A549 (cell line): Measurements from ENCODE around the gene SHQ1.

Source experiments
- CEBPB ChIP-seq, 2 experiments: fragments of >200 bp in 1 of 2; sonication (Bioruptor Twin) in 1 of 2; formaldehyde crosslinking in 1 of 2; IDR thresholded peaks; 2 replicates each; pipeline ENCODE4 v1.6.1; 2012 to 2016
- CTCF ChIP-seq: fragments of >200 bp; sonication (Bioruptor Twin); formaldehyde crosslinking; IDR thresholded peaks from 3 replicates; pipeline ENCODE4 v1.5.1; 2016
- FOSL2 ChIP-seq, 2 experiments: fragments of 450-650 bp in 1 of 2; fragments of >200 bp in 1 of 2; sonication (Bioruptor Twin) in 1 of 2; formaldehyde crosslinking; IDR thresholded peaks; 2 replicates each; pipeline versions ENCODE4 v1.5.0 to v1.6.1; 2016 to 2020; ENCODE audit warnings: mild to moderate bottlenecking in 1 of 2, moderate library complexity in 1 of 2
- PBX3 ChIP-seq: IDR thresholded peaks from 2 replicates; pipeline ENCODE4 v1.6.1; 2012
- POLR2A ChIP-seq: IDR thresholded peaks from 2 replicates; pipeline ENCODE4 v1.6.1; 2012; ENCODE audit warnings: mild to moderate bottlenecking, low read length
- RAD21 ChIP-seq, 2 experiments: fragments of >200 bp in 1 of 2; sonication (Bioruptor Twin) in 1 of 2; formaldehyde crosslinking in 1 of 2; IDR thresholded peaks in 1 of 2; conservative IDR thresholded peaks in 1 of 2; 2 replicates in 1 of 2; 3 replicates in 1 of 2; pipeline ENCODE4 v1.6.1; 2012 to 2018; ENCODE audit warnings: inconsistent platforms in 1 of 2
- REST ChIP-seq: fragments of 200-600 bp; sonication (generic); IDR thresholded peaks from 2 replicates; pipeline ENCODE4 v1.6.1; 2016; ENCODE audit warnings: antibody characterized with exemption, mild to moderate bottlenecking, moderate library complexity
- TP53 ChIP-seq: fragments of 250-450 bp; sonication (Bioruptor Pico); IDR thresholded peaks from 2 replicates; pipeline ENCODE4 v1.5.0; 2021; ENCODE audit warnings: mild to moderate bottlenecking, moderate library complexity
- ZFP36 ChIP-seq: fragments of 450-650 bp; IDR thresholded peaks from 2 replicates; pipeline ENCODE4 v1.6.1; 2014; ENCODE audit warnings: borderline replicate concordance; ENCODE audit not compliant: partially characterized antibody

GRCh38 chr3:72727726-72728125, 120.5 kb downstream of the SHQ1 start:
- TF ChIP-seq TP53 (CRISPR knock-in tag) (no peak), REST (no peak), CEBPB (IDR thresholded peaks at IDR 0.05) (no peak), ZFP36 (no peak), RAD21 (conservative IDR thresholded peaks at IDR 0.05 in 1 of 2, IDR thresholded peaks at IDR 0.05 in 1 of 2) (no peak), CTCF (no peak), FOSL2 (IDR thresholded peaks at IDR 0.05) (no peak), FOSL2 (CRISPR knock-in tag; IDR thresholded peaks at IDR 0.05) (no peak), POLR2A (no peak), PBX3 (no peak)
